Testis (tissue), 2 donors: Measurements from ENCODE around the gene HERC2.

Source experiments
- CTCF ChIP-seq, 3 experiments: fragments of 450-650 bp in 2 of 3; fragments of 200-600 bp in 1 of 3; sonication (generic) in 1 of 3; IDR thresholded peaks; one replicate each; pipeline ENCODE4 v1.5.1; 2016 to 2019; ENCODE audit warnings: antibody characterized with exemption in 3 of 3, mild to moderate bottlenecking in 2 of 3, moderate library complexity in 1 of 3
- POLR2A ChIP-seq: fragments of 450-650 bp; IDR thresholded peaks from one replicate; pipeline ENCODE4 v1.6.1; 2017; ENCODE audit warnings: antibody characterized with exemption, mild to moderate bottlenecking, moderate library complexity

GRCh38 chr15:28272587-28272986, 49.4 kb downstream of the HERC2 start:
- TF ChIP-seq CTCF (IDR thresholded peaks at IDR 0.05) (no peak), POLR2A (no peak)
